Mesenteric fat pad (tissue), 1 donor: ENCODE results near the gene C2orf66. TPM values are rescaled to one million over a fixed set of nuclear protein-coding genes. Genes with fewer than 3 reads are reported as not detected.

Experiments
- DNase-seq: peaks from one replicate; pipeline ENCODE4 v3.0.0-alpha.2; 2020; ENCODE audit warnings: low spot score
- long read RNA-seq: library from polyadenylated mRNA; unstranded; transcript quantifications from one replicate; pipeline ENCODE4 v2.0.0, GENCODE V29; 2020
- total RNA-seq: library from RNA; stranded (reverse); fragmentation: NEBNext Ultra II Directional; extraction: Animal tissue kit (Norgen Biotek cat#: 25700); gene quantifications from one replicate; pipeline ENCODE4 v1.2.1, GENCODE V29; 2021
- donor health status: DM: yes; HTN: yes; CAD: no.

Gene C2orf66
- total RNA-seq: 0.26 TPM
- long read RNA-seq: 0 reads

DNA sequence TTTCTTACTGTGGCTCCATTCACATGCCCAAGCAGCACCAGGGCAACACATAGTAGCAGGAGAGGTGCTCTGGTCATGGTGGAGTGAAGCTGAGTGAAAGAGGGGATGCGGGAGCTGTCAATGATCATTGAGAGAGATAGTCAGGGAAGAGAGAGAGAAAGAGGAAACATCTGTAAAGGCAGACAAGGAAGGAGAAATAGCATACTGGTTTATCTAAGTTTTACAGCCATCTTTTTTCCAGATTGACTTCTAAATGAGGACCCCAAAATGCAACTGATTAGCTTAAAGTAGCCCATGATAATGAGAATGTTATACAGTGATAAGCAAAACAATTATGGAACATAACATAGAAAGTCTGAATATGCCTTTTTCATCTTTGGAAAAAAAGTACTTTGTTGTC lies at the start of gene C2orf66:
C2orf66 (minus strand) TSS at position 96 of the 400 bp plus-strand sequence; CDS start at position 77, 19 bp downstream.
- DNase-seq: no peak

DNA sequence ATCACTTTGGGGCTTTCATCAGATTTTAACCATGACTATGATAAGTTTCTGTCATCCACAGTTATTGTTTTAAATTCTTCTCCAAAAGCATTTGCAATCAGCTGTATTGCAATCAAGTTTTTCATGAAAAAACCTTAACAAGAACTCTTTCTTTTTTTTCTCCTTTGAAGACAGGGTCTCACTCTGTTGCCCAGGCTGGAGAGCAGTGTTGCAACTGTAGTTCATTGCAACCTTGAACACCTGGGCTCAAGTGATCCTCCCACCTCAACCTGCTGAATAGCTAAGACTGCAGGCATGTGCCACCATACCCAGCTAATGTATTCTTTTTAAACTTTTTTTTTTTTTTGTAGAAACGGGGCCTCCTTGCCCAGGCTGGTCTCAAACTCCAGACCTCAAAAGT lies 45.5 kb upstream of the C2orf66 start:
- no peak for DNase-seq

DNA sequence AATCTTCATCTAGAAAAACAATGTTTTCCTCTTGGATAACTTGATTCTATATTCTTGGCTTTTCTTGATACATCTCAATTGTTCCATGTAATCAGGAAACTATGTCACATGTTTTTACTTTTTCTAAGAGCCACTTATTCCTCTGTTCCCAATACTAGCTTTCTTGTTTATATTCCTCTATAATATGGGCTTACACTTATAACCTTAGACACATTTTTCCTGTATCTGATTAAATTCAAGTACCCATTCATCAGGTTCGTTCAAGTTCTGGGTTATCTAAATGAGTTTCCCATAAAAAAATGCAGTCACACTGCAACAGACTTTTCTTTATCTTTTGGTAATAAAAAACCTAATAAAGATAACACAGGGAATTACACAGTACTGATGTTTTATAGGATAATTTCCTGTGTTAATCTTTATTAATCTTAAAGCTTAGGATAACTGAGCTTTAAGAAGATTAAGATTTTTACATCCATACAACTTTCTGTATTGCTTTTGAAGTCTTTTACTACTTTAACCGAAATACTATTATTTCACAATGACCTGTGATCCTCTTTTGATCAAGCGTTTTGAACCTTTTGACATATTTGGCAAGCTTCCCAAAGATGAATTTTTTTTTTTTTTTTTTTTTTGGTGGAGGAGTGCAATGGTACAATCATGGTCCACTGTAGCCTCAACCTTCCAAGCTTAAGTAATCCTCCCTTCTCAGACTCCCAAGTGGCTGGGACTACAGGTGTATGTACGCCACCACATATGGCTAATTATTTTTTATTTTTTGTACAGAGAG lies 44.3 kb upstream of the C2orf66 start:
- no peak for DNase-seq

DNA sequence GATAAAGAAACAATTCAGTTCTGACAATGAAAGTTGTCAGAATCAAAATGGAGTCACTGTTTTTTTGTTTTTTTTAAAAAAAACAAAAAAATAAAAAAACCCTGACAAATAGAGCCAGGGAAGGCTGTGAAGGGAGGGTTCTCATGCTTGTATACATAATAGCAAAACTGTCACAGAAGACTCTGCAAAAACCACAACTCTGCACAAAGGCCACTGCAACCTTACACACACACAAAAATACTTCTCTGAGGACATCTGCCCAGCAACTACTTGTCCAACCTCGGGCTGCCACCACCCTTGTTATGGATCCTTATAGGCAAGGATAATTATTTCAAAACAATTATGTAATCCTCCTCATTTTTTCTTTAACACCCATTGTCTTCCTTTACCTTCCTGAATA lies 41.9 kb upstream of the C2orf66 start:
- no peak for DNase-seq

DNA sequence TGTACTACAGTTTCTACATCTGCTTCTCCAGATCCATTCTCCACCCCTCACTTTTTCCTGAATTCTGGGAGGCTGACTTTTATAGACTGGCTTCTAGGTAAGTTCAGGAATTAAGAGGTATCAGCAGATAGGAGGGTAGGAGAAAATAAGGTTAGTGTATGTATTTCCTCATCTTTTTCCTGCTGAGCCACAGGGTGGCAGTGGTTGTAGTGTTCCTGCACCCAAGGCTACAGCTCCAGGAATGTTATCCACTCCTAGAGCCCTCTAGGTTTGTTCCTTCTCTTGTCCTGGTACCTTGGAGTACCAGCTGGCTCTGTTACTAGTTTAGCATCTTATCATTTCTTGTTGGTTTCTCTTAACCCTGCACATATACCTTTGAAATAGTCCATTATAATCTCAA lies 40.7 kb upstream of the C2orf66 start:
- DNase-seq: no peak

DNA sequence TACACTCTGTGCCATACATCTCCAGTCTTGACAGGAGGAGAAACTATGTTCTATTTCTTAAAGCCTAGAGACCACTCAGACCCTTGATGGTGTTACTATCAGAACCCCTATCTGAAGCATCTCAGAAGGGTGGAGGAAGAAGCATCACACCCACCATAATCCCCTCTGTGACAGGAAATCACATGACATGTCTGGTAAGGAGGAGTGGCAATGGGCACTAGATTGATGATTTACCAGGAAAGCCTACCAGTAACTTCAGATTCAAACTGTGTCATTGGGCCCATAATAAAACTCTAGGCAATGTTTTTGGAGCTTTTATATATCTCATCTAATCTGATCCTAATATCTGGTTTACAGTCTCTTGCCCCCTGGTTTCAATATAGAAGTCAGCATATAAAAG lies 37.1 kb upstream of the C2orf66 start:
- DNase-seq: no peak

DNA sequence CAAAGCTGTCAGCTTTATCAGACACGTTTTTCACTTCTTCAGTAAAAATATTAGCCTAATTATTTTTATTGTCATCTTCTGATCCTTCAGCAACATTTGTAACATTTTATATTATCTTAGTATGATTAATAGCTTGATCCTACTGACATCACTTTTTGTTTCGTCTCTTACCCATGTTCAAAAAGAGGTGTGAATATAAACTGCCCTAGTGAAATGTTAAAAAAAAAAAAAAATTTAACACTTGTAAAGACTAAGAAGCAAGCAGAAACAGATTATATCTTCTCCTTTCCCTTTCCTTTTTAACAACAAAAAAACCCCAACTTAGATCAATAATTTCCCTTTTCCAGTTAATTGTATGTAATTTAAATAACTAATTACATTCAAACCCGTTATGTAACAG lies 36.2 kb upstream of the C2orf66 start:
- DNase-seq: no peak

DNA sequence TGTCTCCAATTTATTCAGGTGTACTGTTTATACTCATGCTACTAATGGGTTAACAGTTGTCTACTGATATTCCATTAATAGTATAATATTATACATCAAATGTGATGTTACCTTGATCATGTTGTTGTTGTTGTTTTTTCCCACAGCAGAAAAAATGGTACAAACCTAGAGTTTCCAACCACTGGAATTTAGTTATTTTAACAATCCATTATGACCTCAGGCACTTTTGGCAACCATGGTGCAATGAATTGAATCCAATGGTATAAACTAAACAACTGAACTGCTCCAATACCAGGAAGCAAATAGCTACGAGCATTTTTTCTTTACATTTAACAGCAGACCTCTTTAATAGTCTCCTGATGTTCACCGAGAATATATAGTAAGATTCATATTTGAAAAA lies 31.0 kb upstream of the C2orf66 start:
- DNase-seq: no peak

DNA sequence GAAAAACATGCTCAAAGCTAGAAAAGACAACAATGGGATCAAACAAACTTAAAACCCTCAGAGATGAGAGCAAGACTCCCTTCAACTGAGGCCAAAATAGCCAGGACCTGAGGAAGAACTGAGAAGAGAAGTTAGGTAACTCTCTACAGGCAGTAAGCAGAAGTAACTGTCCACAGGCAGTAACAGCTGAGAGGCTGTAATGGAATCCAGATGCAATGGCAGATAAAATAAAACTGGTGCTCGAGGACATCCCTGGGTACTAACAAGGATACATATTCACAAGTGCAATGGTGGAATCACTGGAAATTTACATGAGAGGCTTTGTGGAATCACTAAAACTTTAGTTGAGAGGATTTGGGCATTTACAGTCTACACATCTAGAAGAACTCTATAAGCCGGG lies 30.4 kb upstream of the C2orf66 start:
- DNase-seq: no peak

DNA sequence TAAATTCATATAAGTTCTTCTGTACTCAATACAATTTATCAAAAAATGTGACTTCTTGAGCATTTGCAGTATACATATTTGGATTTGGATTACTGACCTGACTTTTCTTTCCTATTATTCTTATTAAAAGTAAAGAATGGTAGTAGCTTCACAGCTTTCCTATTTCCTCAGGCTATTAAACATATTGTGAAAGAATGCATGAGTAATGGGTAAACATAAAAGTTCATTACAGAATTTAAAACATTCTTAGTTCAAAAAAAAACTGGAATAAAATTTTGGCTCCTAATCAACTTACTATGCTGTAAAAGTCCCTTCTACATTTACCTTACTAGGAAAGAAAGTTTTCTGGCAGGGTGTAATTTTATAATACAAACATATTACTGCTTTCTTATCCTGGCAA lies 27.3 kb upstream of the C2orf66 start:
- DNase-seq: no peak

DNA sequence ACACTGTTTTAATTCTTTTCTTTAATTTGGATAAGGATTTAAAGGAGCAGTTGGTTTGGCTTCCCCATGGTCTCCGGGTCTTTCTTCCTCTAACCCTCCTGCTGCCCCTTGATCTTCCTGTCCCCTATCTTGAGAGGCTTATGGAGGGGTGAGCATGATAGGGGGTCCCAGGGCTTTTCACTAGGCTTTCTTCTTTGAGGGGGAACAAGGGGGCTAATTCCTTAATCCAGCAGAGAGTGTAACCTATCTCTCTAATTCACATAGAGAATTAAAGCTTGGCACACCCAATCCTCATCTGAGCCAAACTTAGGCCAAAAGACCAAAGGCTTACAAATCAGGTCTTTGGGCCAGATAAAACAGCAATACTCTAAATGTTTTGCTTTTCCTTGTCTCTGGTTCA lies 21.5 kb upstream of the C2orf66 start:
- DNase-seq: no peak

DNA sequence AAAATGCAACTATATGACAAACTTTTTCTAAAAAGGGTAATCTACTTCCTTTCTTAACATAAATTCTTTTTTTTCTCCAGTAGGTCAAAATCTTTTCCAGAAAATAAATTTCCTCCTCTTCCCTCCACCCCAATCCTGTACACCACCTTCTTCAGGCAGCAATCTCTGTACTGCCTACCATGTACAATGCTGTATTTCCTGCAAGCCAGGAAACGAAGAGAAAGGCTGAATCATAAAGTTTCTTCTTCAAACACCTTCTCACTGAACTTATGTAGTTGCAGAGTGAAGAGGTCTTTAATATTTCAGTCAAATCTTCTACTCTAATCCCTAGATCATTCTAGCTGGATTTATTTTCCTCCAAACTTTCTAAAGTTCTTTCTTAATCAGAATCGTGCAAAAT lies 18.2 kb upstream of the C2orf66 start:
- no peak for DNase-seq

DNA sequence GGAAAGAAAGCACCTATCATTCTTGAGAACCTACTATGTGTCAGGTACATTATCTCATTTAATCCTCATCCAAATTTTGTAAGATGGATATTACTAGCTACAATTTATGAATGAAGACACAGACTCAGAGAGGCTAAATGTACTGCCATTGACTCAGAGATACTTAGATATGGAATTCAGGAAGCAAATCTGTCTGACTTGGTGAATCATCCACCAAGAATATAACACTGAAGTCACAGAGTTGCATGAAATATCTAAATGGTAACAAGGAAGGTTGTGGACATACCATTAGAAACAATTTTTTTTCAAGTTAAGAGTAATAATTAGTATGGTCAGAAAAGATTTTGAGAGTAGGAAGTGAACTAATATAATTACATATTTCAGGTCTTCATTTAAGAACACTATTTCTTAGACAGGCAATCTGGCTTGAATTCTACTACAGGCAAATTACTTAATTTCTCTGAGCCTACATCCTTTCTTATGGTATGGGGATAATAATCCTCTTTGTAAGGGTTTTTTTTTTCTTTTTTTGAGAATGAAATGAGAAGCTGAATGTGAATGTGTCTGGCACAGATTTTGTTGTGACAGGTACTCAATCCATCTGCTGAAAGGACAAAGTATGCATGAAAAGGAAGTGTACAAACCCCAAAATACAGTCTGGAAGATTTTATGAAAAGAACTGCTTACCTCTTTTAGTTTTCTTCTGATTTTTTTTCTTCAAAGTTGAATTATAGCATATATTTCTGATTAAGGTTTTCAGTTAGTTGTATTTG lies 14.8 kb upstream of the C2orf66 start:
- no peak for DNase-seq

DNA sequence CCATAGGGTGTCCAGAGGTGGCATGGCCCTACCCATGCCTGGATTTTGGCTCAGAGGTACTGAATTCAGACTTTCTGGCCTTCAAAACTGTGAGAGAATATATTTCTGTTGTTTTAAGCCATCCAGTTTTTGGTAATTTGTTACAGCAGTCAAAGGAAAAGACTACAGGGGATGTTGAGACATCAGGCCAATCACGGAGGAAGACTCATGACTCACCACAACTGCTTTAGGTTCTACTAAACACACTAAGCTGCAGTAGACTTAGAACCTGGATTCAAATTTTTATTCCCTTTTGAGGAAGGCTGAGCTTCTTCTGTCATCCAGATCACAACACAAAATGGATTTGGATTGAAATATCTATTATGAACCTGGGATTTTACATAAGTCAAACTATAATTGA lies 12.0 kb upstream of the C2orf66 start:
- no peak for DNase-seq

DNA sequence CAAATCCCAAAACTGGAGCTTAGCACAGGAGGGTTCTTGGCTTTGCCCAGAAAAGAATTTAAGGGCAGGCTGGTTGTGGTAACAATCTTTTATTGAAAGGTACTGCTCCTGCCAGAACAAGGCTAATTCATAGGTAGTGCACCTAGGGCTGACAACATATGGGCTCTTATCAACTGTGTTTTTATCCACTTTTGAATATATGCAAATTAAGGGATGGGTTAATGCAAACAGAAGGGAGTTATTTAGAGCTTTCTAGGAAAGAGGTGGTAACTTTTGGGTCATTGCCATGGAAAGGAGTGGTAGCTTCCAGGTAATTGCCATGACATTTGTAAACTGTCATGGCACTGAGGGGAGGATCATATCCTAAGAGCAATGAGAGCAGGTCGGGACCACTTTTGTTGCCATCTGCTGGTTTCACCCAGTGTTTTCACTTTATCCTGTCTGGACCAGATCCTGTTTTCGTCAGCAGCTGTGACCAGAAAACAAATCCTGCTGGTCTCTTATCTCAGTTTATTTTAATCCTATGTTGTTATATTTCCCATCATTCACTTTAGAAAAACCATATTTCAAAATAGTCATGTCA lies 981 bp downstream of the C2orf66 start:
- DNase-seq: no peak

DNA sequence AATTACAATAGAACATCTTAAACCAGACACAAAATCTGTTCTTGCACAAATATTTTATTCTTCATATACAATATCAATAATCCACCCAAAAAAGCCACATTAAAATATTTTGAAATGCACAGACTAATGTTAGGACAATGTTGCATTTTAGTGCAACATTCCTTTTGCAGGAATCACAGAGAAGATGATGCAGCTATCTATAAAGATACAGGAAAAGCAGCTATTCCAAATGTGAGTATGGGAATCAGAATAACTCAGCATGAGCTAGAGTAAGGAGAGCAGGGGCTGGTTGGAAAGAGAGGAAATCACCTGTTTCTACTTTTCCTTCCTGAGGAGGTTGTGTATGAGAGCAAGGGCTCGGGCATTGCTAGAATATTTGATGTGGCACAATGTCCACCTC lies 4.8 kb downstream of the C2orf66 start:
- no peak for DNase-seq

DNA sequence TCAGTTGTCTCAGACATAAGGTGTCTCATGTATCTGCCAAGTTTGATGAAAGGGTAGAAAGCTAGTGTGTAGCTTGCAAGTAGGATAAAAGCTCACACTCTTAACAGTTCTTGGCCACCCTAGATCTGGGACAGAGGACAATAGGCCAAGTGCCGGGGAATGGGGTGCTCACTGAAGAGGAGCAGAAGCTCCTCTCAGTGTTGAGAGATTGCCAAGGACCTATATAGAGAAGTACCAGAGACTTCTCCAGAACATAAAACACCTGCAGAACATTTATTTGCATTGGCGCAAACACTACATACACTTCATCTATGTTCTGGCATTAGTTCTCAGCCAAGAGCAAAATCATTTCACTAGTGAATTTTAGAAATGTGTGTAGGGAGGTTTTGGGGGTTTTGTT lies 6.8 kb downstream of the C2orf66 start:
- DNase-seq: no peak

DNA sequence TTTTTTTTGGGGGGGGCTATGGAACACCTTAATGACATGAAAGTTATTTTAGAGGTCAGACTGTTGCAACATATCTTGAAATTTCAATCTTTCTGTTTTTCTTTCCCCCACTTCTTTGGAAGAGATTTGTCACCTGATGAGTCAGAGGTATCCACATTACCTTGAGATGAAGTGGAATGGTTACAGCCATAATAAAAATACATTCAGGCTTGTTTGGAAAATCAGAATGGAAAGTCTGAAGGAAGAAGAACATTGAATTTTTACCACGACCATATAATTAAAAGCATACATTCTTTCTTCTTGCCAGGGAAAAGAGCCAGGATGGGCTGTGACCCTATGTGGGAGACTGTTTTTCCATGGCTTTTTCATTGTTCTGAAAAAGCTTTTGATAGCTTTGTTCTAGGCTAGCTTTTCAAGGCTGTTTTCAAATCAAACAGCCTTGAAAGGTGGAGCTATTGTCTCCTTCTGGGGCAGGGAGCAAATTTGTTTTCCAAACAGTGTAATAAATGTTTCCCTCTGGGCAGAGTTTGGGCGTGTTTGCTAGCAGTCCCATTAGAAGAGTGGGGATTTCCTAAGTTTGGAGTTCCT lies 7.4 kb downstream of the C2orf66 start:
- no peak for DNase-seq

DNA sequence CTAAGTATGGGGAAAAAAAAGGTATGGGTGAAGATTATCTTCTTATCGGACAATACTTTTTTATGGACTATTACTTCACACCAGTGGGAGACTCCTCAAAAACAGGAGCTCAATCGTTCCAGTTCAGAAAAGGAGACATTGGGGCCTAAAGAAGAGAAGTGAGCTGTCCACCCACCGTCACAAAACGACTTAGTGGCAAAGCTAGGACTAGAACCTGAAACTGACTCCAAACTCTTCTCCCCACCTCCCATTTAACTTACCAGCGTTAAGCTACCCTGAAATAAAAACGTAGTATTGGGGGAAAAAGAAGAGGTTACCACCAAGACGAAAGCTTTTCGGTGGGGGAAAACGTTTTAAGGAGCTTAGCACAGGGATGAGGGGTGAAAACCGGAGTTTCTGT lies 10.2 kb downstream of the C2orf66 start:
- no peak for DNase-seq

DNA sequence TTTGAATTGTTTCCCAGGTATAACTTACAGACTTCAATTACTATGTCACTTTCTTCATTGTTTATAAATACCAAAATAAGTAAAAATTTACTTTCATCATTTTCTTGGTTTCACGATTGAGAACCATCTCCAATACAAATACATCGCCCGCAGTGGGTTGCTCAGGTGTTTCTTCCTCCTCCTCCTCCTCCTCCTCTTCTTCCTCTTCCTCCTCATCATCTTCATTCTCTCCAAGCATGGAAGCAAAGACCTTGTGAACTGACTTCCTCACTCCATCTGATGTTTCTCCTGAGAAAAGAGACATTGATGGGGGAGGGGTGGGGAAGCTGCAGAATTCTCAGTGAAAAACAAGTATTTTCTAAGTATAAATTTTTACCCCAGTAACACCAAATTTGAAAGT lies 16.3 kb downstream of the C2orf66 start:
- DNase-seq: no peak

DNA sequence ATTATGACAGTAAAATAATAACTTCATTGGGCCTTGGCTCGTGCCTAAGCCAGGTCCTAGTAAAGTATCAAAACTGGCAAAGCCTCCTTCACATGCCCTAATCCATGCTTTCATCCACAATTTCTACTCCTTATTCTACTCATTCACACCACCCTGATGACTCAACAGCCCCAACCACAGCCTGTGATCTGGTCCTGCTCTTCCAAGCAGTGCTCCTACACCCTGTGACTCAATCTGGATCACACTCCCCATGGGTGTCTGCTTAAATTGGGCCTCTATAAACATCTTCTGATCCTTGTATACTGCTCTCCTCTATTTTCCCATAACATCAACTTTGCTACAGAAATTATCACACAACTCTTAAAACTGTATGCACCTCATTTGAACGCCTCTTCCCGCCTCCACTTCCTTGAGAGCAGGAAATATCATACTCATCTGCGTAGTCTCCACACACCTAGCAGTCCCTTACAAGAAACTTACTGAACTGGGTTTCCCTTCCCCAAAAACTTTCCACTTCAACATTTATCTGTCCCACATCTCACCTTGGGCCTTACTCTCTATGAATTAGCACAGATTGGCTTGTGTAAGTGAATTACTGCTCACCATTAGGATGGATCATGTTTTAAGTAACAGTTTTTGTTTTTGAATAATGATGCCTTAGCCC lies 25.6 kb downstream of the C2orf66 start:
- DNase-seq: no peak

DNA sequence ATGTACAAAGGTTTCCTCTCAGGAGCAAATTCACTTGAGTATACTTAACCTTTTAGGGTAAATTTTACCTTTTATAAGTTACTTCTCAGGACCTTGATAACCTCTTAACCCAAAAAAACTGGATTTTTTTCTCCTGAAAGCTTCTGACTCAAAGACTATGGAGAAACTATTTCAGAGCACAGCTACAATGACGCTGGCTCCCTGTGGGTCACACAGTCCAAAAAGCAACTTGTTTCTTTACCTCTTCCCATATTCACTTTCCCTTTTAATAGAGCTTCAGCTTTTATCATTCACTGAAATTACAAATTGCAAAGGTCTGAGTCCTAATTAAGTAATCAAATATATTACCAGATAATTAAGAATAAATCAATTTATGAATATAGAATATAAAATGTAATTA lies 42.1 kb downstream of the C2orf66 start:
- no peak for DNase-seq
